Esophagus muscularis mucosa (tissue), 4 donors: ENCODE results near the gene KBTBD2. TPM values are rescaled to one million over a fixed set of nuclear protein-coding genes. Genes with fewer than 3 reads are reported as not detected.

Experiments
- DNase-seq: peaks from one replicate; pipeline ENCODE4 v3.0.0-alpha.2; 2017; ENCODE audit errors: extremely low spot score
- H3K27ac ChIP-seq, 4 donors: fragments of 200-600 bp; sonication (generic); replicated peaks in 1 of 4; 1 replicate in 3 of 4; 2 replicates in 1 of 4; pipeline ENCODE4 v1.5.1; 2016 to 2019; ENCODE audit warnings: mild to moderate bottlenecking in 1 of 4
- H3K27me3 ChIP-seq, 4 donors: fragments of 200-600 bp; sonication (generic); one replicate each; pipeline versions ENCODE4 v1.5.1 to v1.6.0; 2016 to 2019
- H3K36me3 ChIP-seq, 4 donors: fragments of 200-600 bp; sonication (generic); one replicate each; pipeline ENCODE4 v1.5.1; 2016 to 2019
- H3K4me1 ChIP-seq, 4 donors: fragments of 200-600 bp; sonication (generic); one replicate each; pipeline ENCODE4 v1.5.1; 2016 to 2019
- H3K4me3 ChIP-seq, 4 donors: fragments of 200-600 bp; sonication (generic); 1 replicate in 2 of 4; 2 replicates in 2 of 4; pipeline ENCODE4 v1.5.1; 2016 to 2019; ENCODE audit warnings: mild to moderate bottlenecking in 4 of 4, moderate library complexity in 1 of 4
- H3K9me3 ChIP-seq, 4 donors: fragments of 200-600 bp; sonication (generic); 1 replicate in 3 of 4; 2 replicates in 1 of 4; pipeline ENCODE4 v1.5.1; 2016 to 2019
- CTCF ChIP-seq, 3 experiments: fragments of 200-600 bp in 2 of 3; fragments of 450-650 bp in 1 of 3; sonication (generic) in 2 of 3; IDR thresholded peaks; one replicate each; pipeline ENCODE4 v1.5.1; 2017 to 2019; ENCODE audit warnings: antibody characterized with exemption in 3 of 3, mild to moderate bottlenecking in 2 of 3, moderate library complexity in 1 of 3
- EP300 ChIP-seq: sonication (generic); formaldehyde crosslinking; IDR thresholded peaks from one replicate; pipeline ENCODE4 v1.6.1; 2017; ENCODE audit warnings: antibody characterized with exemption
- POLR2A ChIP-seq: fragments of 450-650 bp; IDR thresholded peaks from one replicate; pipeline ENCODE4 v1.6.1; 2017; ENCODE audit warnings: antibody characterized with exemption, moderate library complexity, mild to moderate bottlenecking, low read depth
- POLR2AphosphoS5 ChIP-seq, 2 donors: sonication (generic); formaldehyde crosslinking; IDR thresholded peaks; one replicate each; pipeline ENCODE4 v1.6.1; 2017; ENCODE audit warnings: antibody characterized with exemption in 2 of 2
- WGBS: methylation state at CpG from one replicate; pipeline ENCODE4 v1.1.5; 2018; 5-methylcytosine and 5-hydroxymethylcytosine counted together
- intact Hi-C: fragments of 100-400 bp; cut with DNase I; formaldehyde crosslinking; loops from one replicate; pipeline ENCODE4 v1.15.1; 2023
- total RNA-seq, 4 donors: library from RNA; depleted of rRNA; stranded (reverse); fragments of >200 nt; gene quantifications; one replicate each; pipeline versions ENCODE4 v1.1.0 to v1.2.1, GENCODE V29; 2016

KBTBD2 gene
- total RNA-seq, result 10 to 100 TPM; 28.3 to 51.2 (median 38.7) TPM

GRCh38 chr7:32891043-32891799 lies at the start of gene KBTBD2:
Gene KBTBD2, minus strand, starts transcription at chr7:32891760. Its CDS starts 12,156 bp downstream, at chr7:32879604.
- no peaks in the 10 kb centered on the region for H3K27me3 ChIP-seq
- TF ChIP-seq POLR2AphosphoS5 (IDR thresholded peaks at IDR 0.05) (peak in 1 of 2 donors; percentile 11), POLR2A (peak; percentile 39), CTCF (IDR thresholded peaks at IDR 0.05) (no peak)
- DNase-seq, result peak; percentile 92
- intact Hi-C loops, result loop anchor here (5.0 kb wide), 1 partner anchor 44 kb away; no protein-coding TSS in a partner anchor
- H3K4me1 ChIP-seq, result peaks cover 45 to 71% (median 64%) of the 10 kb centered on the region in 4 donors
- WGBS, result 1% methylated on average over 8 of the region's 104 CpGs
- peak within 1 kb of the TSS; percentile 99 to 100 (median 100) for H3K27ac ChIP-seq
- H3K36me3 ChIP-seq, result no peaks in the 10 kb centered on the region
- peak within 1 kb of the TSS; percentile 95 to 99 (median 98) for H3K4me3 ChIP-seq
- H3K9me3 ChIP-seq, result no peaks in the 10 kb centered on the region

- H3K36me3 ChIP-seq, result no peaks in the 10 kb centered on the region
- H3K9me3 ChIP-seq, result no peaks in the 10 kb centered on the region
- H3K4me1 ChIP-seq, result peaks cover 43 to 59% (median 56%) of the 10 kb centered on the region in 4 donors
- intact Hi-C loops, result loop anchor here (5.0 kb wide), 1 partner anchor 166 kb away; the partner anchor contains the start of gene RP9
- no peaks in the 10 kb centered on the region for H3K27me3 ChIP-seq
- DNase-seq, result no peak
- peak overlapping the region; percentile 91 to 98 (median 94) for H3K27ac ChIP-seq
- 19% methylated on average over 5 of the region's 5 CpGs for WGBS
- peak overlapping the region; percentile 68 to 97 (median 90) for H3K4me3 ChIP-seq
- TF ChIP-seq POLR2AphosphoS5 (IDR thresholded peaks at IDR 0.05) (no peak), EP300 (no peak), POLR2A (no peak), CTCF (IDR thresholded peaks at IDR 0.05) (no peak)
Observed at GRCh38 chr7:32941181-32941580, 49.6 kb upstream of the KBTBD2 start.

GRCh38 chr7:32937344-32938174 lies 46.0 kb upstream of the KBTBD2 start:
- TF ChIP-seq CTCF (IDR thresholded peaks at IDR 0.05) (no peak), POLR2AphosphoS5 (IDR thresholded peaks at IDR 0.05) (peak in 1 of 2 donors; percentile 21)
- peak overlapping the region; percentile 13 to 56 (median 46) for H3K27ac ChIP-seq
- 50% methylated on average over 10 of the region's 10 CpGs for WGBS
- H3K27me3 ChIP-seq, result no peaks in the 10 kb centered on the region
- H3K4me3 ChIP-seq, result no peak overlapping the region
- intact Hi-C loops, result no loop called here
- H3K9me3 ChIP-seq, result no peaks in the 10 kb centered on the region
- H3K36me3 ChIP-seq, result peaks cover 0 to 16% (median 9%) of the 10 kb centered on the region in 4 donors
- peaks cover 45 to 70% (median 66%) of the 10 kb centered on the region in 4 donors for H3K4me1 ChIP-seq
- no peak for DNase-seq

GRCh38 chr7:32936689-32937088 lies 45.1 kb upstream of the KBTBD2 start:
- Histone ChIP-seq H3K27ac (peak overlapping the region in 3 of 4 donors; percentile 13 to 48 (median 45)), H3K4me1 (peaks cover 45 to 69% (median 64%) of the 10 kb centered on the region in 4 donors), H3K9me3 (no peaks in the 10 kb centered on the region), H3K36me3 (peaks cover 8 to 25% (median 17%) of the 10 kb centered on the region in 4 donors), H3K4me3 (no peak overlapping the region), H3K27me3 (no peaks in the 10 kb centered on the region)
- TF ChIP-seq CTCF (IDR thresholded peaks at IDR 0.05) (no peak), POLR2A (no peak), EP300 (no peak), POLR2AphosphoS5 (IDR thresholded peaks at IDR 0.05) (no peak)
- DNase-seq, result no peak
- 90% methylated on average over 2 of the region's 3 CpGs for WGBS
- intact Hi-C loops, result no loop called here
